Uterus (tissue), 4 donors: ENCODE data around the gene CORO6. TPM values are rescaled to one million over a fixed set of nuclear protein-coding genes. Genes with fewer than 3 reads are reported as not detected.

Source experiments
- DNase-seq, 2 donors: peaks; one replicate each; pipeline ENCODE4 v3.0.0-alpha.2; 2019 to 2020
- H3K27ac ChIP-seq, 2 donors: fragments of 200-600 bp; sonication (generic); 1 replicate in 1 of 2; 2 replicates in 1 of 2; pipeline ENCODE4 v1.5.1; 2016 to 2018
- H3K27me3 ChIP-seq, 2 donors: fragments of 200-600 bp; sonication (generic); one replicate each; pipeline ENCODE4 v1.5.1; 2018 to 2019; ENCODE audit warnings: control low read depth in 1 of 2
- H3K36me3 ChIP-seq, 2 donors: fragments of 200-600 bp; sonication (generic); one replicate each; pipeline ENCODE4 v1.5.1; 2019; ENCODE audit warnings: control low read depth in 1 of 2
- H3K4me1 ChIP-seq, 2 donors: fragments of 200-600 bp; sonication (generic); one replicate each; pipeline ENCODE4 v1.5.1; 2018 to 2019; ENCODE audit warnings: control low read depth in 1 of 2
- H3K4me3 ChIP-seq, 2 donors: fragments of 200-600 bp; sonication (generic); 1 replicate in 1 of 2; 2 replicates in 1 of 2; pipeline ENCODE4 v1.5.1; 2018 to 2019; ENCODE audit warnings: mild to moderate bottlenecking in 1 of 2
- H3K9me3 ChIP-seq, 2 donors: fragments of 200-600 bp; sonication (generic); one replicate each; pipeline ENCODE4 v1.5.1; 2019; ENCODE audit warnings: control low read depth in 1 of 2
- POLR2A ChIP-seq, 2 donors: fragments of 450-650 bp; IDR thresholded peaks; one replicate each; pipeline ENCODE4 v1.6.1; 2016; ENCODE audit warnings: antibody characterized with exemption in 2 of 2, mild to moderate bottlenecking in 1 of 2, moderate library complexity in 1 of 2
- intact Hi-C: fragments of 100-400 bp; cut with DNase I; formaldehyde crosslinking; loops from one replicate; pipeline ENCODE4 v1.15.1; 2023; ENCODE audit warnings: low total_unique reads
- total RNA-seq, 4 donors: library from RNA; depleted of rRNA in 3 of 4; stranded (reverse); fragments of >200 nt in 3 of 4; gene quantifications; one replicate each; pipeline versions ENCODE4 v1.1.0 to v1.2.4, GENCODE V29; 2014 to 2023
- TF ChIP-seq, protein P1 (sequence below), 4 experiments: fragments of 200-600 bp in 2 of 4; fragments of 450-650 bp in 2 of 4; sonication (generic) in 2 of 4; IDR thresholded peaks; one replicate each; pipeline ENCODE4 v1.5.1; 2016 to 2019; ENCODE audit warnings: antibody characterized with exemption in 4 of 4, mild to moderate bottlenecking in 2 of 4, moderate library complexity in 1 of 4
- donor health status: DM: yes; HTN: yes; CAD: no.

The CORO6 gene
- total RNA-seq, 4 donors from 2014 or later = 3.8 to 7.8 (median 5.1) TPM

DNA sequence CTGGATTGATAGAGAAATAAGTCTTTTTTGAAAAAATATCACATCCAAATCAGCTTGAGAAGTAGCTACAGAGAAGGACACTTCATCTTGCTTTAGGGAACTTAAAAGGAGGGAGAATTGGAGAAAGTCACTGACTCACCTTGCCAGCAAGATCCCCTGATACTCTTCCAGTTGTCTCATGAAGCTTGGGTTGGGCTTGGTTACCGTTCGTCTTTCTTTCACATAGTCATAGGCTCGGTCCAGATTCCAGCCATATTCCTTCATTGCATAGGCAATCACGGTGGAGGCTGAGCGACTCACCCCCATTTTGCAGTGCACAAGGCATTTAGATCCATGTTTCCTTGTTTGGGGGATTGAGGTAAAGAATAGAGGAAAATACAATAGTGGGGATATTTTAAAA is 25.3 kb upstream of the CORO6 start:
- intact Hi-C loops = no loop called here
- Histone ChIP-seq H3K27me3 (no peaks in the 10 kb centered on the region), H3K9me3 (no peaks in the 10 kb centered on the region), H3K4me1 (peaks cover 0 to 15% of the 10 kb centered on the region in 2 donors), H3K4me3 (no peak overlapping the region), H3K27ac (peak overlapping the region in 1 of 2 donors; percentile 11), H3K36me3 (no peaks in the 10 kb centered on the region)
- DNase-seq = no peak
- no peak for TF ChIP-seq POLR2A (IDR thresholded peaks at IDR 0.05)
- TF ChIP-seq, protein P1, sequence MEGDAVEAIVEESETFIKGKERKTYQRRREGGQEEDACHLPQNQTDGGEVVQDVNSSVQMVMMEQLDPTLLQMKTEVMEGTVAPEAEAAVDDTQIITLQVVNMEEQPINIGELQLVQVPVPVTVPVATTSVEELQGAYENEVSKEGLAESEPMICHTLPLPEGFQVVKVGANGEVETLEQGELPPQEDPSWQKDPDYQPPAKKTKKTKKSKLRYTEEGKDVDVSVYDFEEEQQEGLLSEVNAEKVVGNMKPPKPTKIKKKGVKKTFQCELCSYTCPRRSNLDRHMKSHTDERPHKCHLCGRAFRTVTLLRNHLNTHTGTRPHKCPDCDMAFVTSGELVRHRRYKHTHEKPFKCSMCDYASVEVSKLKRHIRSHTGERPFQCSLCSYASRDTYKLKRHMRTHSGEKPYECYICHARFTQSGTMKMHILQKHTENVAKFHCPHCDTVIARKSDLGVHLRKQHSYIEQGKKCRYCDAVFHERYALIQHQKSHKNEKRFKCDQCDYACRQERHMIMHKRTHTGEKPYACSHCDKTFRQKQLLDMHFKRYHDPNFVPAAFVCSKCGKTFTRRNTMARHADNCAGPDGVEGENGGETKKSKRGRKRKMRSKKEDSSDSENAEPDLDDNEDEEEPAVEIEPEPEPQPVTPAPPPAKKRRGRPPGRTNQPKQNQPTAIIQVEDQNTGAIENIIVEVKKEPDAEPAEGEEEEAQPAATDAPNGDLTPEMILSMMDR (IDR thresholded peaks at IDR 0.05) = no peak

DNA sequence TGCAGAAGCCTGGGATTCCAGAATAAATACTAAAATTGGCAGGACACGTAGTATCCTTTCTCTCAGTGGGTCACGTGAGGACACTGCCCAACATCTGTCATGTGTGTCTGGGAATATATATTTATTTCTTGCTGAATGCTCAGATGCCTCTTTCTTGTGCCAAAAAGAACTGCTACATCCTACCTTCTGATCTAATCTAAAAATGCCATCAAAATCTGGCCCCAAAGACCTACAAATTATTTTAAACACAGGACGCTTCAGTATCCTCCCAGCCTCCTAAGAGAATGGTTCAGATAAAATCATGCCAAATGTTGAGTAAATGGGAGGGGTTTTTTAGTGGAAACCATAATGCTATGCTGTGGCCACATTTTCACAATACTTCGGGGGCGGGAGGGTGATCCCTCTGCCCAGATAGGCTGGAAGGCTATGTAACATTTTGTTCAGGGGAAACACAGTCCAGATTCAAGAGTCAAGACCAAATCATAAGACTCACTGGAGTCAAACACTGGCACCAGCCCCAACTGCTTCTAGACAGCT is 22.9 kb upstream of the CORO6 start:
- Histone ChIP-seq H3K4me3 (no peak overlapping the region), H3K4me1 (peaks cover 0 to 18% of the 10 kb centered on the region in 2 donors), H3K27ac (peak overlapping the region; percentile 74 to 82), H3K36me3 (no peaks in the 10 kb centered on the region), H3K9me3 (no peaks in the 10 kb centered on the region), H3K27me3 (no peaks in the 10 kb centered on the region)
- intact Hi-C loops = no loop called here
- TF ChIP-seq, protein P1 (IDR thresholded peaks at IDR 0.05) = peak in 1 of 4 experiments; percentile 1
- TF ChIP-seq POLR2A (IDR thresholded peaks at IDR 0.05) = no peak
- peak; percentile 83 to 86 for DNase-seq

DNA sequence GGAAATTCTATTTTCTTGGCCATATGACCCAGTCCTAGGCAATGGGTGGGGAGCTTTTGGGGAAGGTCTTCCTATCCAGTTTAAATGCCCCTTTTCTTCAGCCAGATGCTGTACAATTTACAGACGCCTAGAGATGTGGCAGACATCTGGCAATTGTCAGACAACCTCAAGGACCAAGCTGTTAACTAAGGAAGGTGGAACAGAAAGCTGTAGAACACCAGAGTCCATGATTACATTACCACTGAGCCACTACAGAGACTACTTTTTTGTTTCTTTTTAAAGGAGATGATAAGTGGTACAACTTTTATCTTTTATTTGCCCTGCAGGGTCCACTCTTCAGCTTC is 21.1 kb upstream of the CORO6 start:
- Histone ChIP-seq H3K27ac (peak overlapping the region; percentile 74 to 82), H3K4me1 (peaks cover 6 to 18% of the 10 kb centered on the region in 2 donors)
- intact Hi-C loops = no loop called here

DNA sequence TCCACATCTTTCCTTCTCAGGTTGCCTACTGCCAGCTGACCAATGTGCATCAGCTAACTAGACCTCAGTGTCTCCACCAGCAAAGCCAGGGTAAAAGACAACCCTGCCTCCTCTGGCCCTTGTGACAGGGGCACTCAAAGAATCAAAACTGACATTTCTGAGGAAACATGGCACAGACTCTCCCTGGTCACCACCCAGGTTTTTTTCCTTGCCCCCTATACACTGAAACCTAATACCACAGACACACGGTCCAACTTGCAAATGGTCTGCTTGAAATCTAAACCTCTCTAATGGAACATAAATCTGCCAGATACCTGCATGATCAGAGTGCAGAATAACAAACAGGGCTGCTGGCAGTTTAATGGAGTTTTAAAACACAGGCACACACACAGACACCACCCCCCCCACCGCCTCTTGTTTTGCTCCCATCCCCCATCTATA is 19.5 kb upstream of the CORO6 start:
- no peak for TF ChIP-seq POLR2A (IDR thresholded peaks at IDR 0.05)
- TF ChIP-seq, protein P1 (IDR thresholded peaks at IDR 0.05) = no peak
- Histone ChIP-seq H3K27me3 (no peaks in the 10 kb centered on the region), H3K36me3 (no peaks in the 10 kb centered on the region), H3K4me3 (no peak overlapping the region), H3K9me3 (no peaks in the 10 kb centered on the region), H3K27ac (peak overlapping the region in 1 of 2 donors; percentile 82), H3K4me1 (peaks cover 6 to 18% of the 10 kb centered on the region in 2 donors)
- no peak for DNase-seq
- intact Hi-C loops = no loop called here

More for the DNA sequence above, 21.1 kb upstream of the CORO6 start:
- H3K27me3 ChIP-seq = no peaks in the 10 kb centered on the region
- DNase-seq = no peak
- no peaks in the 10 kb centered on the region for H3K36me3 ChIP-seq
- H3K4me3 ChIP-seq = no peak overlapping the region
- TF ChIP-seq, protein P1 (IDR thresholded peaks at IDR 0.05) = no peak
- no peak for TF ChIP-seq POLR2A (IDR thresholded peaks at IDR 0.05)
- H3K9me3 ChIP-seq = no peaks in the 10 kb centered on the region

DNA sequence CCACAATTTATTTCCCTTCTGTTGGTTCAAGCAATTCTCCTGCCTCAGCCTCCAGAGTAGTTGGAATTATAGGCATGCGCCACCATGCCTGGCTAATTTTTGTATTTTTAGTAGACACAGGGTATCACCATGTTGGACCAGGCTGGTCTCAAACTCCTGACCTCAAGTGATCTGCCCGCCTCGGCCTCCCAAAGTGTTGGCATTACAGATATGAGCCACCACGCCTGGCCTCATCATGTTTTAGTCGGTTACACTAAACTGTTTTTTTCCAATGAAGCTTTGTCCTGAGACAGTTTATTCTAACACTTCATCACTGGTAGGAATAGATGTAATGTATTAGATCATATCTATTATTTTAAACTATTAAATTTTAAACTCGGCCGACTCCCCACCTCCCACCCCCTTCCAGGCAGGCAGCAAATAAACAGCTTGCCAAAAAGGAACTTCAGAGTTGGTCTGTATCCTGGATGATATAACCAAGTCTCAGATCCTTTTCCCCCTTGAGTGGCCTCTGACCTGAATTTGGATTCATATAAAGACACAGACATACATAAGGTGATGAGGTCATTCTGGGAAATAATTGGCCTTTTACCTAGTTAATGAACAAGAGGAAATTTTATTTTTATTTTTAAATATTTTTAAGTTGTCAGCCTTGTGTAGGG is 18.4 kb upstream of the CORO6 start:
- DNase-seq = no peak
- Histone ChIP-seq H3K9me3 (no peaks in the 10 kb centered on the region), H3K27ac (peak overlapping the region; percentile 80 to 82), H3K4me1 (peaks cover 6 to 13% of the 10 kb centered on the region in 2 donors), H3K4me3 (no peak overlapping the region), H3K36me3 (no peaks in the 10 kb centered on the region), H3K27me3 (no peaks in the 10 kb centered on the region)
- intact Hi-C loops = no loop called here
- TF ChIP-seq, protein P1 (IDR thresholded peaks at IDR 0.05) = no peak
